NB4 (cell line): ENCODE results near the gene OFD1.

Experiments
- DNase-seq: peaks from one replicate; pipeline ENCODE4 v3.0.0; 2010; ENCODE audit warnings: low read depth
- H3K4me3 ChIP-seq: one replicate; pipeline ENCODE4 v1.5.1; 2011; ENCODE audit warnings: mild to moderate bottlenecking, low read depth, low read length, moderate library complexity
- MYC ChIP-seq: IDR thresholded peaks from 2 replicates; pipeline ENCODE4 v1.6.1; 2011; ENCODE audit warnings: low read depth, low read length
- POLR2A ChIP-seq: IDR thresholded peaks from 2 replicates; pipeline ENCODE4 v1.6.1; 2011; ENCODE audit warnings: mild to moderate bottlenecking; ENCODE audit not compliant: insufficient read length; ENCODE audit errors: extremely low read depth
- TF ChIP-seq, protein P1 (sequence below): IDR thresholded peaks from 2 replicates; pipeline ENCODE4 v1.6.1; 2011; ENCODE audit warnings: low read depth, low read length
- TF ChIP-seq, protein P2 (sequence below): IDR thresholded peaks from one replicate; pipeline ENCODE4 v1.5.1; 2012; ENCODE audit warnings: low read depth, low read length

OFD1 gene

DNA sequence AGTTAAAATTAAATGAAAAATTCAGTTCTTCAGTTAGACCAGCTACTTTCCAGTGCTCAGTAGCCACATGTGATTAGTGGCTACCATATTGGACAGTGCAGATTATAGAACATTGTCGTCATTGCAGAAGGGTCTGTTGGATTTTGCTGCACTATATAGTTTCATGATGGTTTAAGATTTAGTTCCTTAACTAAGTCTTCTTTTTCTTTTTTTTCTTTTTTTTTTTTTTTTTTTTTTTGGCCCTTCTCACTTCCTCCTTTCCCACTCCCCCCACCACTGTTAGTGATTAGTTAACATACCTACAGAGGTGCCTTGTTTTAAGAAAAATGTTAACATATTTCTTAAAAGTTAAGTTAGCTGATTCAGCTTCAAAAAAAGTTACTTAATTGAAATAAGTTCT, 36.6 kb upstream of the OFD1 start:
- H3K4me3 ChIP-seq, result no peak overlapping the region
- DNase-seq, result no peak
- TF ChIP-seq POLR2A (no peak), MYC (no peak)
- TF ChIP-seq, protein P1, sequence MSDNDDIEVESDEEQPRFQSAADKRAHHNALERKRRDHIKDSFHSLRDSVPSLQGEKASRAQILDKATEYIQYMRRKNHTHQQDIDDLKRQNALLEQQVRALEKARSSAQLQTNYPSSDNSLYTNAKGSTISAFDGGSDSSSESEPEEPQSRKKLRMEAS, result no peak
- TF ChIP-seq, protein P2, sequence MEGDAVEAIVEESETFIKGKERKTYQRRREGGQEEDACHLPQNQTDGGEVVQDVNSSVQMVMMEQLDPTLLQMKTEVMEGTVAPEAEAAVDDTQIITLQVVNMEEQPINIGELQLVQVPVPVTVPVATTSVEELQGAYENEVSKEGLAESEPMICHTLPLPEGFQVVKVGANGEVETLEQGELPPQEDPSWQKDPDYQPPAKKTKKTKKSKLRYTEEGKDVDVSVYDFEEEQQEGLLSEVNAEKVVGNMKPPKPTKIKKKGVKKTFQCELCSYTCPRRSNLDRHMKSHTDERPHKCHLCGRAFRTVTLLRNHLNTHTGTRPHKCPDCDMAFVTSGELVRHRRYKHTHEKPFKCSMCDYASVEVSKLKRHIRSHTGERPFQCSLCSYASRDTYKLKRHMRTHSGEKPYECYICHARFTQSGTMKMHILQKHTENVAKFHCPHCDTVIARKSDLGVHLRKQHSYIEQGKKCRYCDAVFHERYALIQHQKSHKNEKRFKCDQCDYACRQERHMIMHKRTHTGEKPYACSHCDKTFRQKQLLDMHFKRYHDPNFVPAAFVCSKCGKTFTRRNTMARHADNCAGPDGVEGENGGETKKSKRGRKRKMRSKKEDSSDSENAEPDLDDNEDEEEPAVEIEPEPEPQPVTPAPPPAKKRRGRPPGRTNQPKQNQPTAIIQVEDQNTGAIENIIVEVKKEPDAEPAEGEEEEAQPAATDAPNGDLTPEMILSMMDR, result no peak

DNA sequence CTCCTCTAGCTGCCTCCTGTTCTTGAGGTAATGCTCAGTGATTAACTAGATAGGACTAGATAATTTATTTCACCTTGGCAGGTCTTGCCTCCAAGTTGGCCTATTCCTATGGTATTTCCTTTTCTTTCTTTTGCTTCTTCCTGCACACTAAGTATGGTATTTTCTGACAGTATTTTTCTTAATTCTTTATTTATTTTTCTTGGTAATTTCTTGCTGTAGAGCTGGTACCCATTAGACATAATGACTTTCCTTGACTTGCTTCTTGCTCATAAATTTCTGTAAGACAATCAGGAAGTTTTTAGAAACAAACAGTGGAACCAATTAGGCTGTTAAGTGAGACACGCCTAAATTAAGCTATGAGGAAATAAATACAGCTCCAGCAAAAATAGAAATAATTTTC, 36.1 kb upstream of the OFD1 start:
- no peak for DNase-seq
- TF ChIP-seq POLR2A, result no peak
- TF ChIP-seq, protein P1, result no peak
- TF ChIP-seq MYC, result no peak
- TF ChIP-seq, protein P2, result no peak
- H3K4me3 ChIP-seq, result no peak overlapping the region

DNA sequence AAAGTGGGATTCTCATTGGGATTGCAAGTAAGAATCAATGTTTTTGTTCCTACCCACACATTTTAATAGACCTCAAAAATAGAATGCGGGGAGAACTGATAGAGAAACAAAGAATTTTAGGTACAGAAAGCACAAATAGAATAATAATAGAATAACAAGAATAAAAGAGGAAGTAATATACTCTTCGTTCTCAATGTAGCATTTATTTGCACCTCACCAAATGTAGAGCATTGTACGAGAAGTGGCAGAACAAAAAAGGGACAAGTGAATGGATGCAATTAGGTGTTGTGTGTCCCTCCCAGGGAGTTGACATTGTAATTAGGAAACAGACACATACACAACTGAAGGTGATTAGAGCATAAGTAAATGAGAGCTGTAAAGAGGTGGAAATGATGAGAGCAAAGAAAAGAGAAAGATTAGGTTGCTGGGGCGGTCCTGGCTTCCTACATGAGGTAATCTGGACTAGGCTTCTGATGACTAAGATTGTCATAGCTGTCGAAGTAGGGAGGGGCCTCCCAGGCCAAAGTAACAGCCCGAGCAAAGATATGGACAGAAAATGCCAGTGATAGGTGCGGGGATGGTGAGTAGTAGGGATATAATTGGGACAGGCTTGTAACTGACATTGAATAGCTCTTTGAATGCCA, 35.2 kb upstream of the OFD1 start:
- DNase-seq, result no peak
- H3K4me3 ChIP-seq, result no peak overlapping the region
- TF ChIP-seq, protein P2, result no peak
- TF ChIP-seq, protein P1, result no peak
- no peak for TF ChIP-seq POLR2A
- TF ChIP-seq MYC, result no peak

DNA sequence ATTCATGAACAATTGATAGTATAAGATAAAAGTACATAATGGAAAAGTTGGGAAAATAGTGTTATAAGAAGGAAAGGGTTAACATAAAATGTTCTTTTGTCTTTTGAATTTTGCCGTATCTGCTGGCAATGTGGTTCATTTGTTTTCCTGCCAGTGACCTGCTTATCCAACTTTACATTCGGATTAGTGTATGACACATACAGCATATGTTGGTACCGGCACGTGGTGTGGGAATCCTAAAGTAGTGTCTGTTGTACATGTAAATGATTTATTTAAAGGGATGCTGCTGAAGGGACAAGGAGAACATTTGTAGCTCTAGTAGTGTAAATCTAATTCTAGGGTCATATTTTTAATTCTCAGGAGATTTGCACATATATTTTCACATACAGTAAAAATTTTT, 34.2 kb upstream of the OFD1 start:
- TF ChIP-seq, protein P2, result no peak
- TF ChIP-seq, protein P1, result no peak
- TF ChIP-seq MYC (no peak), POLR2A (no peak)
- no peak for DNase-seq
- no peak overlapping the region for H3K4me3 ChIP-seq

DNA sequence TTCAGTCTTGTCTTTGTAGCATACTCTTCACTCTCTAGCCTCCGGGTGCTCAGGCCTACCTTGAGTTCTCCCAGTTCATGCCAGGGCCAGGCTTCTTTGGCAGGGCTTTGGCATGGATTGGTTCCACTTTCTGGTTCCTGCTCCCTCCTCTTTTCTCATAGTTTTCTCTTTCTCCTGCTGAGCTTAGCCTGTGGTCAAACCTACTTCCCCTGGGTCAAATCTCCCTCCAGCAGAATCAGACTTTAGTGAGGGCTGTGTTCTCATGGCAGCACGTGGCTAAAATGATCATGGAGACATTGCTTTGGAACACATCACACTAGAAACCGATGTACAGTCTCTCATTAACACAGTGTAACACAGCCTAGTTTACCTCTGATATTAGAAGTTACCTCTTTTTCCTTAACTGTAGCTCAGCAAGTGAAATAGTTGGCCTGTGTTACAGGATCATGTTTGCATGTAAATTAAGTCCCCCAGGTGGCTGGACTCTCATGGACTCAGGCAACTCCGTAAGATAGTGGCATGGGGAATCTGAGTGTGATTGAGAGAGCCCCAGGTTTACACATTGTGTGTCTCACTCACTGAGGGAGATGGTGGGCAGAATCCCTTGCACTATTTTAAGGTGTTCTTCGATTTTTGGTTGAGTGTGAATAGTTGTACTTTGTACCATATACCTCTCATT, 32.3 kb upstream of the OFD1 start:
- TF ChIP-seq, protein P1, result no peak
- no peak for TF ChIP-seq POLR2A
- TF ChIP-seq, protein P2, result no peak
- no peak for TF ChIP-seq MYC
- H3K4me3 ChIP-seq, result no peak overlapping the region
- DNase-seq, result no peak

DNA sequence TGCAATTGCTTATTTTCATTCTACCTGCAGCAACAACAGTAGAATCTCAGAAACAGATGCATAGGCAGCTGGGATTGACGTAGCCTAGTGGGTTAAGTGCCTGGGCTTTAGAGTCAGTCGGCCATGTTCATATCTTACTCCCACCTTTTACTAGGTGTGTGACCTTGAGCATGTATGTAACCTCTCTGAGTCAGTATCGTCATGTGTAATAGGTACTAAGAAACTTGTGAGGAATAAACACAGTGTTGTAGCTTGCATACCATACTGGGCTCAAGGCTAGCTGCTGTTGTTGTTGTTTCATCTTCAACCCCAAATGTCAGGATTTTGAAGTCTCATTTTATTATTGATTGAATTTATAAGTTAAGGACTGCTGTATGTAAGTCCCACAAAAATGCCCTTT, 31.4 kb upstream of the OFD1 start:
- no peak for TF ChIP-seq POLR2A
- TF ChIP-seq, protein P2, result no peak
- no peak for TF ChIP-seq MYC

More for the DNA sequence above, 31.4 kb upstream of the OFD1 start:
- H3K4me3 ChIP-seq, result no peak overlapping the region
- DNase-seq, result no peak
